ENCODE data around the gene FUT2. TPM values are rescaled to one million over a fixed set of nuclear protein-coding genes. Genes with fewer than 3 reads are reported as not detected.

Gene FUT2
- total and polyA plus RNA-seq, 2 donors (not counting 1 experiment from before 2014, with no cell fraction given), result under 0.01 TPM; not detected in 1

DNA sequence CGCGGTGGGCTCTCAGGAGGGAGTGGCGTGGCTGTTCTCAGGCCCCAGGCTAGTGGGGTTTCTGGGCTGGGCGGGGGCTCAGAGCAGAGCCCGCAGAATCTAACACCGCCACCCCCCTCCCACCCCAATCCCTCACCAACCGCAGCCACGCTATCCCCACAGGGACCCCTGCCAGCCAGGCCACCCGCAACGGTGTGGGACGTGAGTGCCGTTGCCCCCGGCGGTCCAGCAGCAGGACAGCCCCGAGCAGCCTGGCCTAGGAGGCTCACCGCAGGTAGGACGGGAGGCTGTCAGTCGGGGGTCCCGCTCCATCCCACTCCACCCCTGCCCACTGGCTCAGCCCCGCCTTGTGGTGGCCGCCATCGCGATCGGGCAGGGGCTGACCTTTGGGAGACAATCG, 22.8 kb upstream of the FUT2 start, which contains the start of gene NTN5:
TSS of gene NTN5 (minus strand) at position 24 of the 400 bp plus-strand sequence. CDS start 2,031 bp downstream, outside the sequence.
- no peak for DNase-seq (ENCODE audit: low read depth in 2 of 2)
- Histone ChIP-seq H3K9me3 (ENCODE audit: control insufficient read depth, insufficient read depth, low read depth, low read length) (no peaks in the 10 kb centered on the region), H3K27me3 (ENCODE audit: control insufficient read depth, insufficient read depth, low read length) (no peaks in the 10 kb centered on the region), H3K4me3 (replicated peaks in 1 of 4; ENCODE audit: control extremely low read depth in 1 of 4, insufficient read depth in 1 of 4, low read depth in 3 of 4, low read length in 4 of 4) (no peak within 1 kb of the TSS), H3K4me1 (ENCODE audit: control insufficient read depth, extremely low read depth, insufficient read depth, low read length) (no peaks in the 10 kb centered on the region), H4K20me1 (ENCODE audit: control insufficient read depth, extremely low read depth, insufficient read depth, low read length) (no peaks in the 10 kb centered on the region), H2AFZ (ENCODE audit: low read length) (no peak within 1 kb of the TSS), H3K27ac (ENCODE audit: insufficient read depth, low read length) (no peak within 1 kb of the TSS), H3K36me3 (ENCODE audit: control insufficient read depth, insufficient read depth, low read length) (no peaks in the 10 kb centered on the region), H3K4me2 (ENCODE audit: extremely low read depth, insufficient read depth, low read length) (no peak within 1 kb of the TSS), H3K79me2 (ENCODE audit: control insufficient read depth, insufficient read depth, low read length) (no peaks in the 10 kb centered on the region), H3K9ac (ENCODE audit: insufficient read depth, low read length) (no peak within 1 kb of the TSS)
- TF ChIP-seq, protein P1, sequence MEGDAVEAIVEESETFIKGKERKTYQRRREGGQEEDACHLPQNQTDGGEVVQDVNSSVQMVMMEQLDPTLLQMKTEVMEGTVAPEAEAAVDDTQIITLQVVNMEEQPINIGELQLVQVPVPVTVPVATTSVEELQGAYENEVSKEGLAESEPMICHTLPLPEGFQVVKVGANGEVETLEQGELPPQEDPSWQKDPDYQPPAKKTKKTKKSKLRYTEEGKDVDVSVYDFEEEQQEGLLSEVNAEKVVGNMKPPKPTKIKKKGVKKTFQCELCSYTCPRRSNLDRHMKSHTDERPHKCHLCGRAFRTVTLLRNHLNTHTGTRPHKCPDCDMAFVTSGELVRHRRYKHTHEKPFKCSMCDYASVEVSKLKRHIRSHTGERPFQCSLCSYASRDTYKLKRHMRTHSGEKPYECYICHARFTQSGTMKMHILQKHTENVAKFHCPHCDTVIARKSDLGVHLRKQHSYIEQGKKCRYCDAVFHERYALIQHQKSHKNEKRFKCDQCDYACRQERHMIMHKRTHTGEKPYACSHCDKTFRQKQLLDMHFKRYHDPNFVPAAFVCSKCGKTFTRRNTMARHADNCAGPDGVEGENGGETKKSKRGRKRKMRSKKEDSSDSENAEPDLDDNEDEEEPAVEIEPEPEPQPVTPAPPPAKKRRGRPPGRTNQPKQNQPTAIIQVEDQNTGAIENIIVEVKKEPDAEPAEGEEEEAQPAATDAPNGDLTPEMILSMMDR (conservative IDR thresholded peaks at IDR 0.05 in 1 of 2, IDR thresholded peaks at IDR 0.05 in 1 of 2; ENCODE audit: low read depth in 1 of 2, low read length in 2 of 2), result no peak
- TF ChIP-seq EZH2 (IDR thresholded peaks at IDR 0.05; ENCODE audit: low read length, missing control alignments), result no peak

DNA sequence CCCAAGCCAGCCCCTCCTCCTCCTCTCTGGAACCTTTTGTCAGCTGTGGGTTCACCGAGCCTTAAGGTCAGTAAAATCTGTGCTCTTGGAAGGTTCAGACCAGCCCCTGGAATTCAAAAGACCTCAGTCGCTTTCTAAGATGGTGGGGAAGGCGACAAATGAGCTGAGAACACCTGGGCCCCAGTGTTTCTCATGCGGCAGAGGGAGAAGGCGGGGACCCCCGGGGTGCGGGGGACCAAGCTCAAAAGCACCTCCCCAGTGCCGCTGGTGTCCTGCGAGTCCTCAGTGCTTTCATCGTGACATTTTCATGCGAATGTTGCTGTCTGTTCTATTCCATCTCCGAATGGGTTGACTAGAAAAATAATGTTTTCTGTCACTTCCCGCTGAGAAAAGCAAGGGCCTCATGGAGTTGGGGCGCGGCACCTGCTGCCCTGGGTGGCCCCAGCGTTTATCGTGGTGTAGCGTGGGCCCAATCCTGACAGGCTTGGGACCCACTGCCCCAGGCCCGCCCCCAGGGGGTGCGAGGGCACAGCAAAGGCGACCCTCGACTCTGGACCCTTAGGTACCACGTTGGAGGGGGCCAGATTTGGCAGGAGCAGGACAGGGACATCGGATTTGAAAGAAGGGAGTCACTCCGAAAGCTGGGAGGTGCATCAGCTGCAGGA, 22.2 kb upstream of the FUT2 start:
- Histone ChIP-seq H3K9ac (ENCODE audit: insufficient read depth, low read length) (no peak overlapping the region), H3K27me3 (ENCODE audit: control insufficient read depth, insufficient read depth, low read length) (no peaks in the 10 kb centered on the region), H3K36me3 (ENCODE audit: control insufficient read depth, insufficient read depth, low read length) (no peaks in the 10 kb centered on the region), H3K4me1 (ENCODE audit: control insufficient read depth, extremely low read depth, insufficient read depth, low read length) (no peaks in the 10 kb centered on the region), H3K79me2 (ENCODE audit: control insufficient read depth, insufficient read depth, low read length) (no peaks in the 10 kb centered on the region), H3K27ac (ENCODE audit: insufficient read depth, low read length) (no peak overlapping the region), H4K20me1 (ENCODE audit: control insufficient read depth, extremely low read depth, insufficient read depth, low read length) (no peaks in the 10 kb centered on the region), H3K9me3 (ENCODE audit: control insufficient read depth, insufficient read depth, low read depth, low read length) (no peaks in the 10 kb centered on the region), H3K4me2 (ENCODE audit: extremely low read depth, insufficient read depth, low read length) (no peak overlapping the region), H3K4me3 (replicated peaks in 1 of 4; ENCODE audit: control extremely low read depth in 1 of 4, insufficient read depth in 1 of 4, low read depth in 3 of 4, low read length in 4 of 4) (no peak overlapping the region), H2AFZ (ENCODE audit: low read length) (no peak overlapping the region)
- no peak for TF ChIP-seq EZH2 (IDR thresholded peaks at IDR 0.05; ENCODE audit: low read length, missing control alignments)
- DNase-seq (ENCODE audit: low read depth in 2 of 2), result no peak

DNA sequence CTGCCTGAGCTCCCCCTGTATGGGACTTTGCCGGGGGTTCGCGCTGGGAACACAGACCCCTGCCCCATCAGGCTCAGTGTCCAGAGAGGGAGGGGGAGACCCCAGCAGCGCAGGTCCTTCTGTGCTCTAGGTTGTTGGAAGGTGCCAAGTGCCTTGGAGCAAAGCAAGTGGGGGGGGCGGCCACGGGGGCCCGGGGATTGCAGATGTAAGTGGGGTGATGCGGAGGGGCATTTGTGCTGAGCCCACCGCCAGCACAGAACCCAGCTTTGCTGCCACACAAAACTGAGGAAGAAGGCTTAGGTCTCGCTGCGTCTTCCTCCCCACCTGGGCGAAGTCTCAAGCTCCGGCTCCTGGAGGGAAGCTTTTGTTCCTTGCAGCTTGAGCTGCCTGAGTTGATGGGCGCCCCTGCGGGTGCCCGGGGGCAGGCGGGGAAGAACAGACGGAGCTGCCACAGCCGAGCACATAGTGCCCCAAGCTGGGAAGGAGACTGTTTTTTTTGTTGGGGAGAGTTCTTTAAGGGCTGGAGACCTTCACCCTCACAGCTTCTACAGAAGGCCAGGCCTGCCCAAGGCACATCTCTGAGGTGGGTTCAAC, 21.5 kb upstream of the FUT2 start:
- Histone ChIP-seq H3K9me3 (ENCODE audit: control insufficient read depth, insufficient read depth, low read depth, low read length) (no peaks in the 10 kb centered on the region), H3K9ac (ENCODE audit: insufficient read depth, low read length) (no peak overlapping the region), H4K20me1 (ENCODE audit: control insufficient read depth, extremely low read depth, insufficient read depth, low read length) (no peaks in the 10 kb centered on the region), H3K79me2 (ENCODE audit: control insufficient read depth, insufficient read depth, low read length) (no peaks in the 10 kb centered on the region), H2AFZ (ENCODE audit: low read length) (no peak overlapping the region), H3K4me3 (replicated peaks in 1 of 4; ENCODE audit: control extremely low read depth in 1 of 4, insufficient read depth in 1 of 4, low read depth in 3 of 4, low read length in 4 of 4) (no peak overlapping the region), H3K36me3 (ENCODE audit: control insufficient read depth, insufficient read depth, low read length) (no peaks in the 10 kb centered on the region), H3K4me1 (ENCODE audit: control insufficient read depth, extremely low read depth, insufficient read depth, low read length) (no peaks in the 10 kb centered on the region), H3K4me2 (ENCODE audit: extremely low read depth, insufficient read depth, low read length) (no peak overlapping the region), H3K27ac (ENCODE audit: insufficient read depth, low read length) (no peak overlapping the region), H3K27me3 (ENCODE audit: control insufficient read depth, insufficient read depth, low read length) (no peaks in the 10 kb centered on the region)
- no peak for DNase-seq (ENCODE audit: low read depth in 2 of 2)
- TF ChIP-seq, protein P1 (conservative IDR thresholded peaks at IDR 0.05 in 1 of 2, IDR thresholded peaks at IDR 0.05 in 1 of 2; ENCODE audit: low read depth in 1 of 2, low read length in 2 of 2), result no peak
- TF ChIP-seq EZH2 (IDR thresholded peaks at IDR 0.05; ENCODE audit: low read length, missing control alignments), result no peak
